Hematopoietic multipotent progenitor cell treated with erythropoietin and hydrocortisone succinate and interleukin-3 and kit ligand, for 15 days (in vitro differentiated cells): ENCODE measurements around the gene REC114.
"Not testable (repeated sequence)": the region's sequence is repeated elsewhere in the genome, so short reads cannot be mapped to it uniquely, and the experiment has no call there.

Experiments
- DNase-seq: peaks from one replicate; pipeline ENCODE4 v3.0.0-alpha.2; 2015; ENCODE audit warnings: low spot score

REC114 gene

GRCh38 chr15:73457334-73457733, 14.4 kb downstream of the REC114 start:
- DNase-seq, result no peak

GRCh38 chr15:73460662-73461061, 17.7 kb downstream of the REC114 start:
- DNase-seq, result no peak

GRCh38 chr15:73464602-73465001, 21.6 kb downstream of the REC114 start:
- no peak for DNase-seq

GRCh38 chr15:73467758-73468157, 24.8 kb downstream of the REC114 start:
- DNase-seq, result no peak

- DNase-seq, result no peak
Measured at GRCh38 chr15:73474785-73475184, 31.8 kb downstream of the REC114 start.

- no peak for DNase-seq
Measured at GRCh38 chr15:73476704-73477216, 33.8 kb downstream of the REC114 start.

- DNase-seq, result no peak
Measured at GRCh38 chr15:73480050-73480449, 37.1 kb downstream of the REC114 start.

- no peak for DNase-seq
Measured at GRCh38 chr15:73482166-73482565, 39.2 kb downstream of the REC114 start.

GRCh38 chr15:73483053-73483452, 40.1 kb downstream of the REC114 start:
- no peak for DNase-seq

GRCh38 chr15:73485372-73485771, 42.4 kb downstream of the REC114 start:
- DNase-seq, result no peak

GRCh38 chr15:73485885-73486284, 42.9 kb downstream of the REC114 start:
- not testable (repeated sequence) for DNase-seq

GRCh38 chr15:73488698-73489097, 45.7 kb downstream of the REC114 start:
- no peak for DNase-seq

- DNase-seq, result no peak
Measured at GRCh38 chr15:73493922-73494321, 51.0 kb downstream of the REC114 start.

GRCh38 chr15:73495181-73495580, 52.2 kb downstream of the REC114 start:
- DNase-seq, result no peak

GRCh38 chr15:73500696-73501095, 57.7 kb downstream of the REC114 start:
- DNase-seq, result no peak

- peak; percentile 28 for DNase-seq
Measured at GRCh38 chr15:73504885-73505284, 61.9 kb downstream of the REC114 start.

GRCh38 chr15:73515527-73515926, 72.6 kb downstream of the REC114 start:
- no peak for DNase-seq

- DNase-seq, result no peak
Measured at GRCh38 chr15:73517566-73517965, 74.6 kb downstream of the REC114 start.

- no peak for DNase-seq
Measured at GRCh38 chr15:73518180-73518862, 75.4 kb downstream of the REC114 start.

- no peak for DNase-seq
Measured at GRCh38 chr15:73518876-73519733, 76.1 kb downstream of the REC114 start.

GRCh38 chr15:73522011-73522410, 79.0 kb downstream of the REC114 start:
- no peak for DNase-seq

- DNase-seq, result no peak
Measured at GRCh38 chr15:73524919-73525318, 82.0 kb downstream of the REC114 start.

GRCh38 chr15:73527598-73527997, 84.6 kb downstream of the REC114 start:
- no peak for DNase-seq
